Measurements from ENCODE around the gene TMEM182. TPM values are rescaled to one million over a fixed set of nuclear protein-coding genes. Genes with fewer than 3 reads are reported as not detected.

The TMEM182 gene
- total RNA-seq, 1 experiment from 2014 or later, result 4.3 TPM

DNA sequence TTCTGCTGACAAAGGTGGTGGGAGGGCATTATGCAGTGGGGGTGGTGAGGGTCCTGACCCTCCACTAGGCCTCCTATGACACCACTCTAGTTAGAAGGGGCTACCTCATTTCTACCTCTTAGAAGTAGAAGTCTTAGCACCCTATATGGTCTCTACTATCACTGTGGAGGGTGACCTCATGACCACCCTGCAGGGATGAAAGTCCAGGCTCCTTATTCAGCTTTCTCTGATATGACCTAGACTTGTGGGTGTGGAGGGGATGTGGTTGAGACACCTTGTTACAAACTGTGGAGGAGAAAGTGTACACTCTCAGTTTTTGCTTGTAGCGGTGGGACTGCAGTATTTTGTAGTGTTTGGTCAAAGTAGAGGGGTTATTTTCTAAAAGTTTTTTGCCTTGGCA lies 18.6 kb downstream of the TMEM182 start:
- Mint-ChIP-seq H3K4me1 (peaks cover 26% of the 10 kb centered on the region), H3K9me3 (no peaks in the 10 kb centered on the region), H3K36me3 (peaks cover 3% of the 10 kb centered on the region; the same call in 1 of the 2 replicates), H3K27ac (no peak overlapping the region), H3K4me3 (no peak overlapping the region), H3K27me3 (ENCODE audit: low read depth) (no peaks in the 10 kb centered on the region)
- ChIA-PET CTCF (no interaction called here), POLR2A (no interaction called here)
- ATAC-seq, result no peak
- TF ChIP-seq SMAD3 (CRISPR knock-in tag; IDR thresholded peaks at IDR 0.05; ENCODE audit: borderline replicate concordance), result no peak
- TF ChIP-seq, protein P1, sequence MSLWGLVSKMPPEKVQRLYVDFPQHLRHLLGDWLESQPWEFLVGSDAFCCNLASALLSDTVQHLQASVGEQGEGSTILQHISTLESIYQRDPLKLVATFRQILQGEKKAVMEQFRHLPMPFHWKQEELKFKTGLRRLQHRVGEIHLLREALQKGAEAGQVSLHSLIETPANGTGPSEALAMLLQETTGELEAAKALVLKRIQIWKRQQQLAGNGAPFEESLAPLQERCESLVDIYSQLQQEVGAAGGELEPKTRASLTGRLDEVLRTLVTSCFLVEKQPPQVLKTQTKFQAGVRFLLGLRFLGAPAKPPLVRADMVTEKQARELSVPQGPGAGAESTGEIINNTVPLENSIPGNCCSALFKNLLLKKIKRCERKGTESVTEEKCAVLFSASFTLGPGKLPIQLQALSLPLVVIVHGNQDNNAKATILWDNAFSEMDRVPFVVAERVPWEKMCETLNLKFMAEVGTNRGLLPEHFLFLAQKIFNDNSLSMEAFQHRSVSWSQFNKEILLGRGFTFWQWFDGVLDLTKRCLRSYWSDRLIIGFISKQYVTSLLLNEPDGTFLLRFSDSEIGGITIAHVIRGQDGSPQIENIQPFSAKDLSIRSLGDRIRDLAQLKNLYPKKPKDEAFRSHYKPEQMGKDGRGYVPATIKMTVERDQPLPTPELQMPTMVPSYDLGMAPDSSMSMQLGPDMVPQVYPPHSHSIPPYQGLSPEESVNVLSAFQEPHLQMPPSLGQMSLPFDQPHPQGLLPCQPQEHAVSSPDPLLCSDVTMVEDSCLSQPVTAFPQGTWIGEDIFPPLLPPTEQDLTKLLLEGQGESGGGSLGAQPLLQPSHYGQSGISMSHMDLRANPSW (CRISPR knock-in tag; conservative IDR thresholded peaks at IDR 0.05; ENCODE audit: low read depth), result no peak
- TF ChIP-seq TEAD4 (CRISPR knock-in tag; IDR thresholded peaks at IDR 0.05), result no peak
- TF ChIP-seq, protein P2, sequence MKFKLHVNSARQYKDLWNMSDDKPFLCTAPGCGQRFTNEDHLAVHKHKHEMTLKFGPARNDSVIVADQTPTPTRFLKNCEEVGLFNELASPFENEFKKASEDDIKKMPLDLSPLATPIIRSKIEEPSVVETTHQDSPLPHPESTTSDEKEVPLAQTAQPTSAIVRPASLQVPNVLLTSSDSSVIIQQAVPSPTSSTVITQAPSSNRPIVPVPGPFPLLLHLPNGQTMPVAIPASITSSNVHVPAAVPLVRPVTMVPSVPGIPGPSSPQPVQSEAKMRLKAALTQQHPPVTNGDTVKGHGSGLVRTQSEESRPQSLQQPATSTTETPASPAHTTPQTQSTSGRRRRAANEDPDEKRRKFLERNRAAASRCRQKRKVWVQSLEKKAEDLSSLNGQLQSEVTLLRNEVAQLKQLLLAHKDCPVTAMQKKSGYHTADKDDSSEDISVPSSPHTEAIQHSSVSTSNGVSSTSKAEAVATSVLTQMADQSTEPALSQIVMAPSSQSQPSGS (CRISPR knock-in tag; IDR thresholded peaks at IDR 0.05; ENCODE audit: borderline replicate concordance, low read depth), result no peak
- TF ChIP-seq, protein P3, sequence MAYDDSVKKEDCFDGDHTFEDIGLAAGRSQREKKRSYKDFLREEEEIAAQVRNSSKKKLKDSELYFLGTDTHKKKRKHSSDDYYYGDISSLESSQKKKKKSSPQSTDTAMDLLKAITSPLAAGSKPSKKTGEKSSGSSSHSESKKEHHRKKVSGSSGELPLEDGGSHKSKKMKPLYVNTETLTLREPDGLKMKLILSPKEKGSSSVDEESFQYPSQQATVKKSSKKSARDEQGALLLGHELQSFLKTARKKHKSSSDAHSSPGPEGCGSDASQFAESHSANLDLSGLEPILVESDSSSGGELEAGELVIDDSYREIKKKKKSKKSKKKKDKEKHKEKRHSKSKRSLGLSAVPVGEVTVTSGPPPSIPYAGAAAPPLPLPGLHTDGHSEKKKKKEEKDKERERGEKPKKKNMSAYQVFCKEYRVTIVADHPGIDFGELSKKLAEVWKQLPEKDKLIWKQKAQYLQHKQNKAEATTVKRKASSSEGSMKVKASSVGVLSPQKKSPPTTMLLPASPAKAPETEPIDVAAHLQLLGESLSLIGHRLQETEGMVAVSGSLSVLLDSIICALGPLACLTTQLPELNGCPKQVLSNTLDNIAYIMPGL (CRISPR knock-in tag; IDR thresholded peaks at IDR 0.05), result no peak
- TF ChIP-seq, protein P4, sequence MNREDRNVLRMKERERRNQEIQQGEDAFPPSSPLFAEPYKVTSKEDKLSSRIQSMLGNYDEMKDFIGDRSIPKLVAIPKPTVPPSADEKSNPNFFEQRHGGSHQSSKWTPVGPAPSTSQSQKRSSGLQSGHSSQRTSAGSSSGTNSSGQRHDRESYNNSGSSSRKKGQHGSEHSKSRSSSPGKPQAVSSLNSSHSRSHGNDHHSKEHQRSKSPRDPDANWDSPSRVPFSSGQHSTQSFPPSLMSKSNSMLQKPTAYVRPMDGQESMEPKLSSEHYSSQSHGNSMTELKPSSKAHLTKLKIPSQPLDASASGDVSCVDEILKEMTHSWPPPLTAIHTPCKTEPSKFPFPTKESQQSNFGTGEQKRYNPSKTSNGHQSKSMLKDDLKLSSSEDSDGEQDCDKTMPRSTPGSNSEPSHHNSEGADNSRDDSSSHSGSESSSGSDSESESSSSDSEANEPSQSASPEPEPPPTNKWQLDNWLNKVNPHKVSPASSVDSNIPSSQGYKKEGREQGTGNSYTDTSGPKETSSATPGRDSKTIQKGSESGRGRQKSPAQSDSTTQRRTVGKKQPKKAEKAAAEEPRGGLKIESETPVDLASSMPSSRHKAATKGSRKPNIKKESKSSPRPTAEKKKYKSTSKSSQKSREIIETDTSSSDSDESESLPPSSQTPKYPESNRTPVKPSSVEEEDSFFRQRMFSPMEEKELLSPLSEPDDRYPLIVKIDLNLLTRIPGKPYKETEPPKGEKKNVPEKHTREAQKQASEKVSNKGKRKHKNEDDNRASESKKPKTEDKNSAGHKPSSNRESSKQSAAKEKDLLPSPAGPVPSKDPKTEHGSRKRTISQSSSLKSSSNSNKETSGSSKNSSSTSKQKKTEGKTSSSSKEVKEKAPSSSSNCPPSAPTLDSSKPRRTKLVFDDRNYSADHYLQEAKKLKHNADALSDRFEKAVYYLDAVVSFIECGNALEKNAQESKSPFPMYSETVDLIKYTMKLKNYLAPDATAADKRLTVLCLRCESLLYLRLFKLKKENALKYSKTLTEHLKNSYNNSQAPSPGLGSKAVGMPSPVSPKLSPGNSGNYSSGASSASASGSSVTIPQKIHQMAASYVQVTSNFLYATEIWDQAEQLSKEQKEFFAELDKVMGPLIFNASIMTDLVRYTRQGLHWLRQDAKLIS (CRISPR knock-in tag; IDR thresholded peaks at IDR 0.05; ENCODE audit: borderline replicate concordance), result no peak
- no peak for TF ChIP-seq GRHL2 (CRISPR knock-in tag; IDR thresholded peaks at IDR 0.05; ENCODE audit: insufficient replicate concordance, severe bottlenecking)
- no peak for TF ChIP-seq OVOL2 (CRISPR knock-in tag; IDR thresholded peaks at IDR 0.05; ENCODE audit: borderline replicate concordance)
- DNase-seq (ENCODE audit: low spot score), result no peak

DNA sequence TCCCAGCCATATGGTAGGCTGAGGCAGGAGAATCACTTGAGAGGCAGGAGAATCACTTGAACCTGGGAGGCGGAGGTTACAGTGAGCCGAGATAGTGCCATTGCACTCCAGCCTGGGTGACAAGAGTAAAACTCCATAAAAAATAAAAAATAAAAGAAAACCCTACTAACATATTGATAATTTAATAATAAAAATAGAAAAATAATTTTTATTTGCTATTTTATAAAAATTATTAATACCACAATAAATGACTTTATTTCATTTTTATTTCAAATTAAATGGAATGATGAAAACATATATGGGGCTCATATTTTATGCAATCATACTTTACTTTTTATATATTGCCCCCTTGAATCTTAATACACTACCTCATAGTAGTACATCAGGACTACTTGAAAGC lies 20.4 kb downstream of the TMEM182 start:
- Mint-ChIP-seq H3K4me1 (peaks cover 28% of the 10 kb centered on the region), H3K27me3 (ENCODE audit: low read depth) (no peaks in the 10 kb centered on the region), H3K9me3 (no peaks in the 10 kb centered on the region), H3K4me3 (no peak overlapping the region), H3K27ac (no peak overlapping the region), H3K36me3 (peaks cover 11% of the 10 kb centered on the region)
- ATAC-seq (no peak), DNase-seq (ENCODE audit: low spot score) (no peak)
- TF ChIP-seq JUN (CRISPR knock-in tag; IDR thresholded peaks at IDR 0.05) (no peak), HMGA2 (CRISPR knock-in tag; IDR thresholded peaks at IDR 0.05) (peak; percentile 93)
- ChIA-PET CTCF (interaction anchor here (2.5 to 3.1 kb wide), 2 partner anchors 24 to 28 kb away, joined by 14 to 20 read pairs; no protein-coding TSS in a partner anchor), POLR2A (no interaction called here)

DNA sequence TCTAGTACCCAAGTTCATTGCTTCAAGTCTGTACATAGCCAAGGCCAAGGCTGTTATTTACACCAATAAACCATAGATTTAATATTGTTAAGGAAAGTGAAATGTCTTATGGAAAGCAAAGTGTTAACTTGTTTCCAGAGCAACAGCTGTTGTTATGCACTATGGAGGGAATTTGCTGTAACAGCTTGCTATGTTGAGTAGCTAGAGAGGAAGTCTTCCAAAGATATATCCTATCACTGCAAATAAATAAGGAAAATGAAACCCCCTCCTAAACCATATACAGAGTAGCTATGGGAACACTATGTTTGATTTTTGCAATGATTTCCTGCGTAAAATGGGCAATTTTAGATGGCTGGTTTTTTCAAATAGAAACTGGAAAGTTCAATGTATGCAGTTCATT lies 21.1 kb downstream of the TMEM182 start:
- Mint-ChIP-seq H3K27me3 (ENCODE audit: low read depth) (no peaks in the 10 kb centered on the region), H3K36me3 (peaks cover 14% of the 10 kb centered on the region), H3K4me1 (peaks cover 28% of the 10 kb centered on the region), H3K27ac (no peak overlapping the region; the same call in 1 of the 2 replicates), H3K4me3 (no peak overlapping the region), H3K9me3 (no peaks in the 10 kb centered on the region)
- DNase-seq (ENCODE audit: low spot score), result no peak
- POLR2A ChIA-PET, result no interaction called here
- CTCF ChIA-PET, result interaction anchor here (2.5 to 3.1 kb wide), 2 partner anchors 23 to 29 kb away, joined by 14 to 20 read pairs; no protein-coding TSS in a partner anchor
- no peak for ATAC-seq
- no peak for TF ChIP-seq ZNF423 (CRISPR knock-in tag; IDR thresholded peaks at IDR 0.05)
- TF ChIP-seq, protein P1 (CRISPR knock-in tag; conservative IDR thresholded peaks at IDR 0.05; ENCODE audit: low read depth), result no peak
- TF ChIP-seq MXD4 (CRISPR knock-in tag; IDR thresholded peaks at IDR 0.05; ENCODE audit: borderline replicate concordance), result no peak
- TF ChIP-seq OVOL2 (CRISPR knock-in tag; IDR thresholded peaks at IDR 0.05; ENCODE audit: borderline replicate concordance), result no peak
- TF ChIP-seq CREM (CRISPR knock-in tag; IDR thresholded peaks at IDR 0.05), result no peak
- TF ChIP-seq, protein P5, sequence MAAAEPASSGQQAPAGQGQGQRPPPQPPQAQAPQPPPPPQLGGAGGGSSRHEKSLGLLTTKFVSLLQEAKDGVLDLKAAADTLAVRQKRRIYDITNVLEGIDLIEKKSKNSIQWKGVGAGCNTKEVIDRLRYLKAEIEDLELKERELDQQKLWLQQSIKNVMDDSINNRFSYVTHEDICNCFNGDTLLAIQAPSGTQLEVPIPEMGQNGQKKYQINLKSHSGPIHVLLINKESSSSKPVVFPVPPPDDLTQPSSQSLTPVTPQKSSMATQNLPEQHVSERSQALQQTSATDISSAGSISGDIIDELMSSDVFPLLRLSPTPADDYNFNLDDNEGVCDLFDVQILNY (CRISPR knock-in tag; IDR thresholded peaks at IDR 0.05), result no peak
- no peak for TF ChIP-seq SMAD4 (CRISPR knock-in tag; IDR thresholded peaks at IDR 0.05)
- TF ChIP-seq FOXK1 (CRISPR knock-in tag; IDR thresholded peaks at IDR 0.05), result no peak
- TF ChIP-seq FOXJ3 (CRISPR knock-in tag; IDR thresholded peaks at IDR 0.05; ENCODE audit: borderline replicate concordance), result no peak
- TF ChIP-seq, protein P6, sequence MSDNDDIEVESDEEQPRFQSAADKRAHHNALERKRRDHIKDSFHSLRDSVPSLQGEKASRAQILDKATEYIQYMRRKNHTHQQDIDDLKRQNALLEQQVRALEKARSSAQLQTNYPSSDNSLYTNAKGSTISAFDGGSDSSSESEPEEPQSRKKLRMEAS (CRISPR knock-in tag; IDR thresholded peaks at IDR 0.05), result no peak
